GM21717 (cell line): Measurements from ENCODE around the gene NTPCR.

ENCODE experiments used
- ATAC-seq: cut with Tn5 transposase; IDR thresholded peaks from one replicate; pipeline ENCODE4 v1.9.1; 2021; ENCODE audit warnings: mild to moderate bottlenecking, moderate library complexity; ENCODE audit not compliant: unreplicated experiment

Gene NTPCR

DNA sequence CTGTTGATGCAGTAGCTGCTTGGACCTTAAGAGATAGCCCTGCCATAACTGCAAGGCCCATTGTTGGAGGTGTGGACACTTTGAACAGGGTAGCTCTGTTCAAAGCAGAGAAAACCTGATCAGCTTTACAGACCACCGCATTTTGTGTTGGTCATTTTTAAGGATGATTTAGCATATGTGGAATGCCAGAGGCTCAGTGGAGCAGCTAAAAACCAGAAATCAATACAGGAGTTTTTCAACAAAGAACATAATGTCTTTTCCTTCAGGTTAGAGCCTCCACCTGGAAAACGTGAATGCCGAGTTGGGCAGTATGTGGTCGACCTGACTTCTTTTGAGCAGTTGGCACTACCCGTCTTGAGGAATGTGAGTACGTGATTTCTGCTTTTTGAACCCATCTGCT is 5.7 kb downstream of the NTPCR start:
- no peak for ATAC-seq

- no peak for ATAC-seq
These were observed 7.7 kb downstream of the NTPCR start for GRCh38 chr1:232958067-232958466.

- no peak for ATAC-seq
These were observed 12.6 kb downstream of the NTPCR start for GRCh38 chr1:232962761-232963745.

DNA sequence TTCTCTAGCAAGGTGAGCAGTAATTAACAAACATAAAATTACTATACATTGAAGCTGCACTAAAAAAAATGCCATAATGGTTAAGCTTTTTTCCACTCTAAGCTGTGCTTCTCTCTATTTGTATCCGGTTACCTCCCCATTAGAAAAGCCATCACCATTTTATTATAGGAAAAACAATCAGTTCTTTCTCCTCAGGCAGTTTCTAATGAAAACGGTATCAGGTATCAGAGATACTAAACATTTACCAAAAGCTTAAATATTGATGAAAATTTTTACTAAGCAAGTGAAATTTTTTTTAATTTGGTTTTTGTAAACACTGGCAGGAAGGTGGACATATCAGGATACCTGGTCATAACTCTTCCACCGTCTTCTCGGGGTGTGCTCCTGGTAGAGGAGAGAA is 14.2 kb downstream of the NTPCR start:
- no peak for ATAC-seq

DNA sequence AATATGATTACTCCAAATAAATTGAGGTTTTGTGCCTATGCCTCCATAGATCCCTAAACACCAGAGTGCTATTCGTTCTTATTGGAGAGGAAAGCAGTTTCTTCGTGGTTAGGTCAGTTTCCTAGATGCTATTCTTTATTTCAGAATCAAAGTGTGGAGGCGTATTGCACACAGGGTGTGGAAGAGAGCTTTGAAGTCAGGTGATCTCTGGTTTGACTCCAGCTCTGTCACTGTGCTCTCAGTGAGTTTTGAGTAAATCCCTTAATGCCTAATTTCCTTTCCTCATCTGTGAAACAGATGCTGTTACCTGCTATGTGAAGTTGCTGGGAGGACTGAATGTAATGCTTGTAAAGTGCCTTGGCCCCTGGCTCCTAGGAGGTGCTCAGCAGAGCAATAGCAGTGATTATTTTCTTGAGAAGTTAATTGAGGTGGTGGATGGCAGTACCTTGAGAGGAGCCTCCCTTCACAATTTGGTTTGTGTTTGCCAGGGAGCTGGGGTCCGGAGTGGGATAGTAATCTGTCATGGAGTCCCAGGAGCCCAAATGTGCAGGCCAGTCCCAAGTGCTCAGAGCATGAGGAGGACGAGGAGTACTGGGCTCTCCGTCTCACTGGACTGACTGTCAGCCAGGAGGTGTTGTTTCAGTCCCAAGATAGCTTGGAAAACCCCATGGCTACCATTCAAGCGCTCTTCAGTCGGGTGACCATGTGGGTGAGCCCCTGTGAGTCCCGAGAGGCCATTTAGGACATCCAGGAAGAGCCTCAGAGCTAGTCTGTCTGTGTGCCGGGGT is 14.9 kb downstream of the NTPCR start:
- no peak for ATAC-seq

DNA sequence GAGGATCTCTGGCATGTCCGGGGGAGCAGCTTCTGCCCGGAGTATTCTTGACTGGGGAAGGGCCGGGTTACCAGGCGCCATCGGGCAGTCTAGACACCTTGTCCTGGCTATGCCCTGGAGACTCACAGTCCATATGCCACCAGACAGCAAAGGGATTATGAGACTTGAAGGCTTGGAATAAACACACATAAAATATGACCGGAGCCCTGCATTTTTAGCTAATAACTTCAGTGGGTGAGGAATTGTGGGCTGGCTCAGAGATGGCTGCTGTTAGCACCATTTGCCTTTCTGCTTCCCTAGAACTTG is 15.5 kb downstream of the NTPCR start:
- no peak for ATAC-seq

DNA sequence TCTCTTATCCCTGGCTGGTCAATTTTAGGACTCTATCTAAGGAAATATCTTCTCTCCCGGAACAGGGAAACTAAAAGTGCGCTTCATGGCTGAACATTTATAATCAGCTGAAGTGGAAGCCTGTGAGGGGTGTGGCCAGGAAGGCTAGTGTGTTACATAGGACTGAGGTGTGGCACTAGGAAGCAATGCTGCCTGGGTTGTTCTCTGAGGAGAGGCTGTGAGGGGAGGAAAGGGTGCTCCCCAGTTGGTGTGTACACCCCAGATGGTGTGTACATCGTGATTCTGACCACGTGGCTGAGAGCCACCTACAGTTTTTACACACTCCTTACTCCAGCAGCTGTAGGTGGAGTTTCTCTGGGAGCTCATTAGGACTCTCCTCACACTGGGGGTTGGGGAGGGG is 16.3 kb downstream of the NTPCR start:
- ATAC-seq: no peak

GRCh38 chr1:232968391-232968790 is 18.0 kb downstream of the NTPCR start:
- ATAC-seq: no peak

DNA sequence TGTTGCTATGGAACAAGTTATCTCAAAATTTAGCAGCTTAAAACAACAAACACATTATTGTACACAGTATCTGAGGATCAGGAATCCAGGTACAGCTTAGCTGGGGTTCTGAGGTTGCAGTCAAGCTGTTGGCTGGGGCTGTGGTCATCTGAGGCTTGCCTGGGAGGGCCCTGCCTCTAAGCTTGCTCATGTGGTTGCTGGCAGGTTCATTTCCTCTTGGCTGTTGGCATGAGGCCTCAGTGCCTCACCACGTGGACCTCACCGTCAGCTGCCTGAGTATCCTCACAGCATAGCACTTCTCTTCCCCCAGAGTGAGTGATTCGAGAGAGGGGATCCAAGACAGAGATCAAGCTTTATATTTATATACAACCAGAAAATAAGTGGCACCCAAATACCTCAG is 18.6 kb downstream of the NTPCR start:
- ATAC-seq: no peak

DNA sequence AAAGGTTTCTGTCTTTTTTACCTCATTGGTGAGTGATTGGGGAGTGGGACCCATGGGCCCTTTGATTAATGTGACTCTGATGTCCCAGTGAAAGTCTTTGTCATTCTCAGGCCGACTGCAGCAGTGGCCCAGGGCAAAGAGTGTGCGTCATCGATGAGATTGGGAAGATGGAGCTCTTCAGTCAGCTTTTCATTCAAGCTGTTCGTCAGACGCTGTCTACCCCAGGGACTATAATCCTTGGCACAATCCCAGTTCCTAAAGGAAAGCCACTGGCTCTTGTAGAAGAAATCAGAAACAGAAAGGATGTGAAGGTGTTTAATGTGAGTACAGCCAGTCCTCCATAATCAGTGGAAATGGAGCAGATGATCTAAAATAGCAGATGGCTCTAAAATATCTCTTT is 19.4 kb downstream of the NTPCR start:
- ATAC-seq: no peak

DNA sequence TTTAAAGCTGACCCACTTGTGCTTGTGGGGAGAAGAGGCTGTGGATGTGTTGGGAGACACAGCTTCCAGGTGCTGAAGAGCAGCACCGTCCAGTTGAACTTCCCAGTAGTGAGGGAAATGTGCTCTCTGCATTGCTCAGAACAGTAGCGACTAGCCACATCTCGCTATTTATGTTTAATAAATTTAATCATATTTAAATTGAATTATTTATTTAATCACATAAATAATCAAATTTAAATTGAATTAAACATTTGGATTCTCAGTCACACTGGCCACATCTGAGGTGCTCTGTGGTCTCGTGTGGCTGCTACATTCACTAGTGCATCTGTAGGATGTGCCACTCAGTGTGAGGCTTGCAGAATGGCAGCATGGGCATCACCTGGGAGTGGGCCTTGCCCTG is 20.1 kb downstream of the NTPCR start:
- ATAC-seq: no peak

DNA sequence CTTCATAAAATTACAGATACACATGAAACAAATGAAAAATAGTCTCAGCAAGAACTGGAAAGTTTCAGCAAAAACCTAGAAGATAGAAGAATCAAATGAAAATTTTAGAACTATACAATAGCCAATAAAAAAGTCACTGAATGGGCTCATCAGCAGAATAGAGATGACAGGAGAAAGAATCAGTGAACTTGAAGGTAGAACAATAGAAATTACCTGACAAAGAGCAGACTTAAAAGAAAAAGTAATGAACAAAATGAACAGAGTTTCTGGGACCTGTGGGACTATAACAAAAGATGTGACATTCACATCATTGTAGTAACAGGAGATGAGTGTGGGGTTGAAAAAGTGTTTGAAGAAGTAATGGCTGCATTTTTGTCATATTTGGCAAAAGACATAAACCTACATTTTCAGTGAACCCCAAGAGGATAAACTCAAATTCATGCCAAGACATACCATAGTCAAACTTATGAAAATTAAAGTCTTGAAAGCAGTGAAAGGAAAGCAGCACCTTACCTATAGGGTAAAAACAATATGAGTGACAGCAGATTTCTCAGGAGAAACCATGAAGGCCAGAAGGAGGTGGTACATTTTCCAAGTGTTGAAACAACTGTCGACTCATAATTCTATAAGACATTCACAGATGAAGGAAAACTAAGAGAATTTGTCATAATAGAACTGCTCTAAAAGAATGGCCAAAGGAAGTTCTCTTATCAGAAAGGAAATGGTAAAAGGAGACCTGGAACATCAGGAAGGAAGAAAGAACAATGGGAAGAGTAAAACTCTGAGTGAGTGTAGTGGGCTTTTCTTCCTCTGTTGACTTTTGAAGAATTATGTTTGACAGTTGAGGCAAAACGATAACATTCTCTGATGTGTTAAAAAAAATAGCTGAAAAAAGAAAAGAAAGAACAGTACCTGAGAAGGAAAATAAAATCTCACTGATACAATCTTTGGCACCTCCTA is 23.5 kb downstream of the NTPCR start:
- ATAC-seq: no peak

DNA sequence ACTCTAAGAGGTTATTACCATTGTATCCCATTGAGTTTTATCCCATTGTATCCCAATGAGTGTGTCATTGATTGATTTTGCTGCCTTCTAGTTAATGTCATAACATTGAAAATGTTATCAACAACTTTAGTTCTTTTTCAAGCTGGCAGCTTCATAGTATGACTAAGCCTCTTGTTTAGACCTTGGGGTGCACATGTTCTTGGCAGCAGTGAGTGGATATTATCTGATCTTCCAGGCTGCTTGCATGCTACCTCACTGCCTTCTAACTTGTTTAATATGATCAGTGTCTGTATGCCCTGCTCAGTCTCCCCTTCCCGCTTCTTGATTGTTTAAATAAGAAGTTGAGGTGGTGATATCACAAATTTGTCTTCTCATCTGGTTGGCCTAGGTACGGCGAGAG is 24.6 kb downstream of the NTPCR start:
- ATAC-seq: no peak

GRCh38 chr1:232978091-232978634 is 27.8 kb downstream of the NTPCR start:
- ATAC-seq: no peak

DNA sequence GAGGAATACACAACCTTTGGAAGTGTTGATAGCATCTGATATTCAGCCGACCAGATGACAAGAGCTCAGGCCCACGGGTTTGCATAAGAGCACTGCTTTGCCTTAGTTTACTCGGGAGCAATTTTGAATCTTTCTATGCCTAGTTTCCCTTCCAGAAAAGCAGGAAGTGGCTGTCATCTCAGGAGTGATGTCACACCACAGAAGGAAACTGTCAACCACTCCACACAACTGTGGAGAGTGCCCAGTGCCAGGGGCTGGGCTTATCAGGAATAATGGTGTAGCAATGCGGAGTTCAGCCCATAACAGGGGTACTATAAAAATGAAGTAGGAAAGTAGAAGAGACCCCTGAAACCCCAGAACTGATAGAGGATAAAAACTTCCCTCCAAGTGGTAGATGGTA is 28.4 kb downstream of the NTPCR start:
- ATAC-seq: no peak

DNA sequence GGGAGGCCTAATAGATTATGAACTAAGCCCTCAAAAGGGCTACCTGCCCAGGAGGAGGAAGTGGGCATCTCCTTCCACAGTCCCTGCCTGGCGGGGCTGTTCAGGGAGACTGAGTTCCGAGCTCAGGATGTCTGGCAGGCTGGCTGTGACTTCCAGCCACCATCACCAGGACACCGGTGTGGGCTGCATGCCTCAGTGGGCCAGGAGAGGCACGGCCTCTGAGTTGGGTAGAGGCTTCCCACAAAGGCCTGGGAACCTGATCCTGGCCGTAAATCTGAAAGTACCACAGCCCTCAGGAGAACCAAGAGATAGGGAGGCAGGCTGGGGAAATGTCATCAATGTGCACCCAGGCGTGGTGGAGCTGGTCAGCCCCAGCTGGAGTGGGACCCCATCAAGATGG is 29.1 kb downstream of the NTPCR start:
- ATAC-seq: no peak

DNA sequence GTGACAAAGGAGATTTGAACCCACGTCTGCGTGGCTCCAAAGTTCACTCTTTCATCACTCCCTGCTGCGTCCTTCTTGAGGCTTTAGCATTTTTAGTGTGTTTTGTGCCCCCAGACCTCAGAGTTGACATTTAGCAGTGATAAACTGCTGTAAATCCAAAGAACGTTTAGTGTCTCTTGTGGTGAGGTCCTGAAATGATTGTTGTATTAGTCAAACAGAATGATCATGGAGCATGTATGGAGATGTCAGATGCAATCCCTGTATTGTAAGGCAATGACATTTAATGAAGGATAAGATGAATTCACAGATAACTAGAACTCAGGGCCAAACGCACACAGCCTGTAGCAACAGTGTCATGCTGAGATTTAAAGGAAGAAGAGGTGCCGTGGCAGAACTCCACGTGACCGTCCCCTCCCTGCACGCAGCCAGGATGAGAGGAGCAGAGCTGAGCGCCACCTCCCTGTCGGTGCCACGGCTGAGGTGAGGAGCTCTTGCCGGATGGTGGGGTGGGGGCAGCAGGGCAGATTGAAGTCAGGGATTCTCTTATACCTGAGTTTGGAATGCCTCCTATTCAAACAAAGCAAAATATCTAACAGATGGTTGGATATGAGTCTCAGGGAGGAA is 30.1 kb downstream of the NTPCR start:
- no peak for ATAC-seq

DNA sequence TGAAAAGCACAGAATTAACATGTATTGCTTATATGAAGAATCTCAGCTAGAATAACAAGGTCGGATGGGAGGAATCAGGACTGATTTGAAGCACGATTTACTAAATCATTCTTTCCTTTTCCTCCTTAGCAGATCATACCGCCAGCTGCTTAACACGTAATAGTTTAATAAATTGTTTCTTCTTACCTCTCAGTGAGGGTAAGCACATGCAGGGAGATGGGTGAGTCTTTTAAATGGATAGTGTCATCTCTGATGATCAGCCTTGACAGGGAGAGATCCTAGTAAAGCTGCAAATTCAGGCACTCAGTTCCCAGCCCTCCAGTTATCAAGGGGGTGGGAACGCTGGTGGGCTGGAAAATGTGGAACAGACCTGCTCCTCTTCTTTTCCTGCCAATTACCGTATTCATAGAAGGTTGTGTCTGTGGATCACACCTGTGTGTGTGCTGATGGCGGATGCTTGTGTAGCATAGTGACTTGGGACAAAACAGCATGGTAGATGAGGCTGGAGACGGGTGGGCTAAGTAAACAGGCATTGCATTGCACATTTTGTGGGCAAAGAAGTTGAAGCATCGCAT is 30.7 kb downstream of the NTPCR start:
- ATAC-seq: no peak

DNA sequence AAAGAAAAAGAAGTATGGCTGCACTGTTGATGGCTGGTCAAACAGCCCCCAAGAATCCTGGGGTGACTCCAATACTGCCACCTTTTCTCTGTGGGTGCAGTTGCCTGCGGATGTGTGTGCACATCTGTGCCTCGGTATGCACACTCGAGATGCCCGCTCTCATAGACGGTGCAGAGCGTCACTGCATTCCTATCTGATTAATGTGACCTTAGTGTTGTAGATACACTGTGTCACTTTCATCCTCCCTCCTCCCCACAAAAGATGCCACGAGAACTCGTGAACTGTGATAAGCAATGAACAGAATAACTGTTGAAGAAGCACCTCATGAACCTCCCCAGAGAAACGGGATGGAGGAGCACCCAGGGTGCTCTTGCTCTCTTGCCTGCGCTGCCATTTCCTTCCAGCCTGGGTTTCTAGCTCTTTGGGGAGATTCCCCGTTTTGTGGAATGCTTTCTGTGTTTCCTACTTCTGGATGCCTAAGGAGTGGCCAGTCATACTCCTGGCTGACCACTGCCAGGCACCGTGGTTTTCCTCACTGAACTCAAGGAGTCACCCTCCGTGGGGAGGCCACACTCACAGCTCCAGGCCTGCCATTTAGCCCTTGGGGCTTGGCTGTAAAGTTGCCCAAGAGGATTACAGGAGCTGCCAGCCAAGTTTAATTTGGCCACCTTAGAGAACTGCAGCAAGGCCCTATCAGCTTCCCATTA is 32.0 kb downstream of the NTPCR start:
- no peak for ATAC-seq
